NCI-H82 (cell line): Measurements from ENCODE around the gene ARSA.

ENCODE experiments used
- DNase-seq: peaks from one replicate; lab custom pipeline; 2025; lab: John Stamatoyannopoulos, UW

ARSA gene

GRCh38 chr22:50604256-50605001, 23.5 kb downstream of the ARSA start:
- DNase-seq: no peak

- DNase-seq: no peak
These were observed 24.3 kb downstream of the ARSA start for GRCh38 chr22:50603511-50604255.

GRCh38 chr22:50602338-50602700, 25.6 kb downstream of the ARSA start:
- no peak for DNase-seq

GRCh38 chr22:50601669-50602337, 26.1 kb downstream of the ARSA start:
- DNase-seq: peak; percentile 44

- no peak for DNase-seq
These were observed 26.8 kb downstream of the ARSA start for GRCh38 chr22:50600967-50601668.

GRCh38 chr22:50600538-50600937, 27.4 kb downstream of the ARSA start, which contains the start of gene MAPK8IP2:
Gene MAPK8IP2, plus strand, starts transcription at chr22:50600793. Its CDS starts 26 bp downstream, at chr22:50600819.
- DNase-seq: peak; percentile 70

- DNase-seq: peak; percentile 54
These were observed 28.0 kb downstream of the ARSA start for GRCh38 chr22:50599816-50600455.

- DNase-seq: no peak
These were observed 30.9 kb downstream of the ARSA start for GRCh38 chr22:50597097-50597496.

- no peak for DNase-seq
These were observed 32.8 kb downstream of the ARSA start for GRCh38 chr22:50595189-50595588.

GRCh38 chr22:50587407-50587806, 40.5 kb downstream of the ARSA start:
- no peak for DNase-seq

GRCh38 chr22:50586416-50586815, 41.5 kb downstream of the ARSA start:
- DNase-seq: no peak

- DNase-seq: no peak
These were observed 42.2 kb downstream of the ARSA start for GRCh38 chr22:50585781-50586180.

GRCh38 chr22:50585238-50585637, 42.7 kb downstream of the ARSA start:
- no peak for DNase-seq

GRCh38 chr22:50584106-50585096, 43.6 kb downstream of the ARSA start:
- no peak for DNase-seq

GRCh38 chr22:50583294-50583861, 44.6 kb downstream of the ARSA start:
- DNase-seq: peak; percentile 38

GRCh38 chr22:50582493-50583293, 45.3 kb downstream of the ARSA start, which contains the start of gene CHKB:
Gene CHKB, minus strand, starts transcription at chr22:50582849. Its CDS starts 68 bp downstream, at chr22:50582781.
- DNase-seq: peak; percentile 98

GRCh38 chr22:50581950-50582492, 45.9 kb downstream of the ARSA start:
- peak; percentile 58 for DNase-seq

- DNase-seq: no peak
These were observed 46.7 kb downstream of the ARSA start for GRCh38 chr22:50581031-50581949.
